HepG2 (cell line): ENCODE measurements around the gene DDIAS. TPM values are rescaled to one million over a fixed set of nuclear protein-coding genes. Genes with fewer than 3 reads are reported as not detected.

Experiments used
- ARID4A ChIP-seq: sonication (generic); formaldehyde crosslinking; IDR thresholded peaks from 2 replicates; pipeline ENCODE4 v1.5.0; 2020; ENCODE audit warnings: mild to moderate bottlenecking, missing genetic modification reagents, borderline replicate concordance
- ARNTL ChIP-seq: sonication (generic); formaldehyde crosslinking; IDR thresholded peaks from 2 replicates; pipeline ENCODE4 v1.4.0; 2020; ENCODE audit warnings: mild to moderate bottlenecking, missing genetic modification reagents
- EED ChIP-seq: sonication (generic); formaldehyde crosslinking; IDR thresholded peaks from 2 replicates; pipeline ENCODE4 v1.5.0; 2020; ENCODE audit warnings: mild to moderate bottlenecking, missing genetic modification reagents
- HOXA3 ChIP-seq: sonication (generic); formaldehyde crosslinking; IDR thresholded peaks from 2 replicates; pipeline ENCODE4 v1.5.0; 2020; ENCODE audit warnings: missing genetic modification reagents
- JUND ChIP-seq: sonication (generic); formaldehyde crosslinking; IDR thresholded peaks from 2 replicates; pipeline ENCODE4 v1.8.0; 2022; ENCODE audit warnings: mild to moderate bottlenecking, missing genetic modification reagents
- KAT2B ChIP-seq: fragments of 150-350 bp; IDR thresholded peaks from 2 replicates; pipeline ENCODE4 v1.6.1; 2014; ENCODE audit warnings: low read depth, low read length, borderline replicate concordance
- MATR3 ChIP-seq: sonication (generic); formaldehyde crosslinking; IDR thresholded peaks from 2 replicates; pipeline ENCODE4 v1.4.0; 2020; ENCODE audit warnings: missing genetic modification reagents
- MAZ ChIP-seq, 2 experiments: sonication (generic) in 1 of 2; formaldehyde crosslinking in 1 of 2; IDR thresholded peaks; 2 replicates each; pipeline versions ENCODE4 v1.5.0 to v1.6.1; 2012 to 2020; ENCODE audit warnings: low read depth in 2 of 2, mild to moderate bottlenecking in 2 of 2, borderline replicate concordance in 1 of 2, improper control_type of control experiment in 1 of 2, low read length in 1 of 2, missing genetic modification reagents in 1 of 2, moderate library complexity in 1 of 2
- NFE2L2 ChIP-seq: fragments of 150-350 bp; IDR thresholded peaks from 2 replicates; pipeline ENCODE4 v1.6.1; 2014; ENCODE audit warnings: low read length
- NFKB2 ChIP-seq: sonication (generic); formaldehyde crosslinking; IDR thresholded peaks from 2 replicates; pipeline ENCODE4 v1.4.0; 2020; ENCODE audit warnings: missing genetic modification reagents, borderline replicate concordance
- PHF8 ChIP-seq: sonication (generic); formaldehyde crosslinking; IDR thresholded peaks from 2 replicates; pipeline ENCODE4 v1.5.0; 2020; ENCODE audit warnings: missing genetic modification reagents
- SKIL ChIP-seq: sonication (generic); formaldehyde crosslinking; IDR thresholded peaks from 2 replicates; pipeline ENCODE4 v1.8.0; 2022; ENCODE audit warnings: missing genetic modification reagents, mild to moderate bottlenecking, moderate library complexity, borderline replicate concordance
- SP4 ChIP-seq: sonication (generic); formaldehyde crosslinking; IDR thresholded peaks from 2 replicates; pipeline ENCODE4 v1.8.1; 2023; ENCODE audit warnings: mild to moderate bottlenecking, missing genetic modification reagents
- XRCC5 ChIP-seq: fragments of 200-400 bp; formaldehyde crosslinking; optimal IDR thresholded peaks from 2 replicates; pipeline ENCODE3; 2017; ENCODE audit warnings: mild to moderate bottlenecking, low read length
- ZHX1 ChIP-seq: sonication (generic); formaldehyde crosslinking; IDR thresholded peaks from 2 replicates; pipeline ENCODE4 v1.8.1; 2022; ENCODE audit warnings: low read depth, mild to moderate bottlenecking, missing genetic modification reagents
- ZNF232 ChIP-seq: sonication (generic); formaldehyde crosslinking; IDR thresholded peaks from 2 replicates; pipeline ENCODE4 v1.4.0; 2020; ENCODE audit warnings: missing genetic modification reagents, borderline replicate concordance
- ZNF331 ChIP-seq: sonication (generic); formaldehyde crosslinking; IDR thresholded peaks from 2 replicates; pipeline ENCODE4 v1.4.0; 2020; ENCODE audit warnings: missing genetic modification reagents
- ZNF598 ChIP-seq: sonication (generic); formaldehyde crosslinking; IDR thresholded peaks from 2 replicates; pipeline ENCODE4 v1.5.1; 2020; ENCODE audit warnings: mild to moderate bottlenecking, missing genetic modification reagents, borderline replicate concordance
- ZNF878 ChIP-seq: sonication (generic); formaldehyde crosslinking; IDR thresholded peaks from 2 replicates; pipeline ENCODE4 v1.8.1; 2023; ENCODE audit warnings: mild to moderate bottlenecking, missing genetic modification reagents, moderate library complexity
- polyA plus RNA-seq, 8 experiments: library from polyadenylated mRNA; depleted of rRNA in 3 of 8; stranded (reverse) in 7 of 8; unstranded in 1 of 8; fragments of >200 nt; fragmentation: Illumina TruSeq in 4 of 8; extraction: Trizol in 4 of 8; gene quantifications; 2 replicates each; pipeline versions ENCODE4 v1.2.1 to v1.2.3, GENCODE V29; 2011 to 2016; ENCODE audit warnings: low read depth in 4 of 8, missing spikeins in 1 of 8, mixed read lengths in 1 of 8; ENCODE audit not compliant: insufficient read depth in 1 of 8
- total RNA-seq, 5 experiments: library from RNA; depleted of rRNA; stranded (reverse); fragments of >200 nt; fragmentation: Illumina TruSeq; extraction: Trizol; gene quantifications; 2 replicates each; pipeline ENCODE4 v1.2.3, GENCODE V29; 2016; ENCODE audit warnings: low read depth in 1 of 5

DDIAS gene
- total and polyA plus RNA-seq, 2 of the 13 experiments (the other 11 are each of a cell fraction or from before 2014, with no cell fraction given) = 3.5 to 13.0 TPM

GRCh38 chr11:82901165-82901921, at the start of gene DDIAS (continued):
- TF ChIP-seq ZNF598 (peak; percentile 32; the same call in 1 of the 2 replicates), MATR3 (no peak), ZNF331 (CRISPR knock-in tag) (peak; percentile 55; the same call in 1 of the 2 replicates), ARID4A (CRISPR knock-in tag) (peak; percentile 98), ARNTL (CRISPR knock-in tag) (0 out of 2 replicates have a peak, but pooled peaks have one; percentile 20), ZNF878 (peak; percentile 59; the same call in 1 of the 2 replicates), JUND (no peak), KAT2B (no peak), HOXA3 (peak; percentile 44), ZHX1 (CRISPR knock-in tag) (peak; percentile 51; the same call in 1 of the 2 replicates), MAZ (IDR thresholded peaks at IDR 0.05; ENCODE audit: borderline replicate concordance, low read depth, low read length) (no peak), MAZ (CRISPR knock-in tag; IDR thresholded peaks at IDR 0.05; ENCODE audit: low read depth) (peak; percentile 52; the same call in 1 of the 2 replicates), SKIL (no peak), XRCC5 (peak; percentile 43), PHF8 (CRISPR knock-in tag) (peak; percentile 77), SP4 (peak; percentile 56; the same call in 1 of the 2 replicates), ZNF232 (CRISPR knock-in tag) (no peak; the same call in 1 of the 2 replicates), EED (no peak), NFE2L2 (no peak), NFKB2 (CRISPR knock-in tag) (0 out of 2 replicates have a peak, but pooled peaks have one; percentile 15)
